ENCODE measurements around the gene LAMTOR3.
"Not testable (repeated sequence)": the region's sequence is repeated elsewhere in the genome, so short reads cannot be mapped to it uniquely, and the experiment has no call there.

The LAMTOR3 gene

GRCh38 chr4:99861120-99861905 is 32.9 kb downstream of the LAMTOR3 start:
- DNase-seq: no peak

- DNase-seq: no peak
Observed at GRCh38 chr4:99860521-99860920, 33.7 kb downstream of the LAMTOR3 start.

- DNase-seq: no peak
Observed at GRCh38 chr4:99859618-99860017, 34.6 kb downstream of the LAMTOR3 start.

- DNase-seq: no peak
Observed at GRCh38 chr4:99857307-99857706, 36.9 kb downstream of the LAMTOR3 start.

GRCh38 chr4:99856166-99856565 is 38.1 kb downstream of the LAMTOR3 start:
- no peak for DNase-seq

GRCh38 chr4:99855678-99856077 is 38.5 kb downstream of the LAMTOR3 start:
- DNase-seq: no peak

GRCh38 chr4:99853999-99854398 is 40.2 kb downstream of the LAMTOR3 start:
- no peak for DNase-seq

- no peak for DNase-seq
Observed at GRCh38 chr4:99853190-99853589, 41.0 kb downstream of the LAMTOR3 start.

GRCh38 chr4:99852199-99852749 is 42.0 kb downstream of the LAMTOR3 start:
- DNase-seq: no peak

- DNase-seq: no peak
Observed at GRCh38 chr4:99848591-99849001, 45.6 kb downstream of the LAMTOR3 start.

- DNase-seq: no peak
Observed at GRCh38 chr4:99847362-99847976, 46.8 kb downstream of the LAMTOR3 start.

- no peak for DNase-seq
Observed at GRCh38 chr4:99846891-99847290, 47.3 kb downstream of the LAMTOR3 start.

GRCh38 chr4:99845708-99846469 is 48.3 kb downstream of the LAMTOR3 start:
- DNase-seq: peak; percentile 2

- no peak for DNase-seq
Observed at GRCh38 chr4:99845179-99845578, 49.0 kb downstream of the LAMTOR3 start.

GRCh38 chr4:99844048-99844447 is 50.2 kb downstream of the LAMTOR3 start:
- DNase-seq: no peak

GRCh38 chr4:99843413-99843812 is 50.8 kb downstream of the LAMTOR3 start:
- DNase-seq: no peak

GRCh38 chr4:99841129-99841528 is 53.1 kb downstream of the LAMTOR3 start:
- no peak for DNase-seq

GRCh38 chr4:99838927-99839326 is 55.3 kb downstream of the LAMTOR3 start:
- DNase-seq: no peak

- no peak for DNase-seq
Observed at GRCh38 chr4:99835942-99836341, 58.3 kb downstream of the LAMTOR3 start.

- no peak for DNase-seq
Observed at GRCh38 chr4:99834569-99834968, 59.7 kb downstream of the LAMTOR3 start.

- no peak for DNase-seq
Observed at GRCh38 chr4:99833756-99834155, 60.5 kb downstream of the LAMTOR3 start.

- no peak for DNase-seq
Observed at GRCh38 chr4:99832758-99833157, 61.5 kb downstream of the LAMTOR3 start.

GRCh38 chr4:99832321-99832720 is 61.9 kb downstream of the LAMTOR3 start:
- no peak for DNase-seq

- not testable (repeated sequence) for DNase-seq
Observed at GRCh38 chr4:99830051-99830450, 64.2 kb downstream of the LAMTOR3 start.

Data from NCI-H1105 treated with DMSO at 0.1 percent for 48 hours (cell line).